Neural crest cell (in vitro differentiated cells): ENCODE measurements around the gene GK. TPM values are rescaled to one million over a fixed set of nuclear protein-coding genes. Genes with fewer than 3 reads are reported as not detected.

Source experiments
- DNase-seq: peaks from one replicate; pipeline ENCODE4 v3.0.0; 2021; ENCODE audit warnings: low read depth, mixed read lengths, low spot score
- H3K27ac Mint-ChIP-seq: one replicate; pipeline ENCODE4 v1.8.0; 2021; ENCODE audit warnings: mild to moderate bottlenecking, mixed read lengths; ENCODE audit not compliant: unreplicated experiment
- H3K27me3 Mint-ChIP-seq: 2 replicates; pipeline ENCODE4 v1.8.0; 2021; ENCODE audit warnings: low read depth, mild to moderate bottlenecking, mixed read lengths
- H3K36me3 Mint-ChIP-seq: 2 replicates; pipeline ENCODE4 v1.8.0; 2021; ENCODE audit warnings: low read depth, mild to moderate bottlenecking, mixed read lengths
- H3K4me1 Mint-ChIP-seq: 2 replicates; pipeline ENCODE4 v1.8.0; 2021; ENCODE audit warnings: mixed read lengths
- H3K4me3 Mint-ChIP-seq: one replicate; pipeline ENCODE4 v1.8.0; 2021; ENCODE audit warnings: mild to moderate bottlenecking, mixed read lengths
- H3K9me3 Mint-ChIP-seq: 2 replicates; pipeline ENCODE4 v1.8.0; 2021; ENCODE audit warnings: mixed read lengths
- long read RNA-seq: library from polyadenylated mRNA; unstranded; transcript quantifications from one replicate; pipeline ENCODE4 v2.0.0, GENCODE V29; 2020
- total RNA-seq: library from RNA; stranded (reverse); gene quantifications from 2 replicates; pipeline ENCODE4 v1.2.1, GENCODE V29; 2021
- TF ChIP-seq, protein P1 (sequence below): fragments of 200-600 bp; sonication (generic); conservative IDR thresholded peaks from 2 replicates; pipeline ENCODE4 v1.5.0; 2021; ENCODE audit warnings: antibody characterized with exemption, mild to moderate bottlenecking

The GK gene
- total RNA-seq, result 16.9 and 17.3 TPM in 2 replicates
- long read RNA-seq, partial matches to known transcripts, result 7 of 13 reads
- long read RNA-seq, other reads (novel, unspliced or antisense), result 4 of 13 reads

DNA sequence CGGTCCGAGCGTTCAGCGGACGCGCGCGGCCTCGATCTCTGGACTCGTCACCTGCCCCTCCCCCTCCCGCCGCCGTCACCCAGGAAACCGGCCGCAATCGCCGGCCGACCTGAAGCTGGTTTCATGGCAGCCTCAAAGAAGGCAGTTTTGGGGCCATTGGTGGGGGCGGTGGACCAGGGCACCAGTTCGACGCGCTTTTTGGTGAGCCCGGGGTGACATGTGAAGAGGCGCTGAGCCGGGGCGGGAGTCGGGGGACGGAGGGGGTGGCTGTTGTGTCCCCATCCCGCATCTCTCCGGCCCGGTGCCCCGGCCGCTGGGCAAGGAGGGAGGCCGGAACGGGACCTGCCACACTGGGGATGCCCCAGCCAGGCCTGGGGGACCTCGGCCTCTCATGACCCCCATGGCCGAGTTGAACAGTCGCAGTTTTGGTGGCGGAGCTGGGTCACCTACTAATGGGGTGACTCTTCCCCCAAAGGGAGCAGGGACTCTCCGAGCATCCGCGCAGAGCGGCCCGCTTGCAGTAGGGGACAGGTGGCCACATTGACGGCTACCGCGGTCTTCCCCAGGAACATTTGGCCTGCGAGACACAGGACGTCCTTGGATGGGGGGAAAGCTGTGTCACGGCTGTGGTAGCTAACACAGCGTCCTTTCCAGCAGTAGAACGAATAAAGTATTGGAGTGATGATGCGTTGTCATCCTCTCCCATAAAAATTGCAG, at the start of gene GK:
GK (plus strand) TSS at position 9 of the 717 bp plus-strand sequence; CDS start at position 124, 115 bp downstream.
- H3K27me3 Mint-ChIP-seq, result no peaks in the 10 kb centered on the region
- H3K36me3 Mint-ChIP-seq, result no peaks in the 10 kb centered on the region
- peak within 1 kb of the TSS; percentile 91 for H3K4me3 Mint-ChIP-seq
- DNase-seq, result no peak
- peaks cover 25% of the 10 kb centered on the region for H3K4me1 Mint-ChIP-seq
- H3K27ac Mint-ChIP-seq, result peak within 1 kb of the TSS; percentile 97
- TF ChIP-seq, protein P1, sequence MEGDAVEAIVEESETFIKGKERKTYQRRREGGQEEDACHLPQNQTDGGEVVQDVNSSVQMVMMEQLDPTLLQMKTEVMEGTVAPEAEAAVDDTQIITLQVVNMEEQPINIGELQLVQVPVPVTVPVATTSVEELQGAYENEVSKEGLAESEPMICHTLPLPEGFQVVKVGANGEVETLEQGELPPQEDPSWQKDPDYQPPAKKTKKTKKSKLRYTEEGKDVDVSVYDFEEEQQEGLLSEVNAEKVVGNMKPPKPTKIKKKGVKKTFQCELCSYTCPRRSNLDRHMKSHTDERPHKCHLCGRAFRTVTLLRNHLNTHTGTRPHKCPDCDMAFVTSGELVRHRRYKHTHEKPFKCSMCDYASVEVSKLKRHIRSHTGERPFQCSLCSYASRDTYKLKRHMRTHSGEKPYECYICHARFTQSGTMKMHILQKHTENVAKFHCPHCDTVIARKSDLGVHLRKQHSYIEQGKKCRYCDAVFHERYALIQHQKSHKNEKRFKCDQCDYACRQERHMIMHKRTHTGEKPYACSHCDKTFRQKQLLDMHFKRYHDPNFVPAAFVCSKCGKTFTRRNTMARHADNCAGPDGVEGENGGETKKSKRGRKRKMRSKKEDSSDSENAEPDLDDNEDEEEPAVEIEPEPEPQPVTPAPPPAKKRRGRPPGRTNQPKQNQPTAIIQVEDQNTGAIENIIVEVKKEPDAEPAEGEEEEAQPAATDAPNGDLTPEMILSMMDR, result no peak
- H3K9me3 Mint-ChIP-seq, result no peaks in the 10 kb centered on the region

DNA sequence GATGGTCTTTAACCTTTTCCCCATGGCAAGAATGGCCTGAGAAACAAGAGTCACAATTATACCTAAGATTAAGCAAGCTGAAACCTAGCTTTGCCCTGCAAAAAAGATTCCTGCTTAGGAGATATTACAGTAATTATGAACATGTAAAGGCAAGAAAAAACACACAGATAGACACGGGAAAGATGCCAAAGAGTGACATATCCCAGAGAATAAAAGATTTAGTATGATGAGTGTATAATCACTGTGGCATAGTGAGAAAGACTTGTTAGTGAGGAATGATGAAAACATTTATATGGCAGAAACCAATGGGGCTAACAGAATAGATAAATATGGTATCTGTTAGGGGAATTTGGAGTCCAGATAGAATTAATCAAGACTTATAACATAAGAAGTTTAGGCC, 46.1 kb upstream of the GK start:
- Mint-ChIP-seq H3K9me3 (peaks cover 6% of the 10 kb centered on the region), H3K4me3 (no peak overlapping the region), H3K27ac (no peak overlapping the region), H3K27me3 (no peaks in the 10 kb centered on the region), H3K4me1 (no peaks in the 10 kb centered on the region), H3K36me3 (peaks cover 2% of the 10 kb centered on the region)
- no peak for DNase-seq
- TF ChIP-seq, protein P1, result no peak

DNA sequence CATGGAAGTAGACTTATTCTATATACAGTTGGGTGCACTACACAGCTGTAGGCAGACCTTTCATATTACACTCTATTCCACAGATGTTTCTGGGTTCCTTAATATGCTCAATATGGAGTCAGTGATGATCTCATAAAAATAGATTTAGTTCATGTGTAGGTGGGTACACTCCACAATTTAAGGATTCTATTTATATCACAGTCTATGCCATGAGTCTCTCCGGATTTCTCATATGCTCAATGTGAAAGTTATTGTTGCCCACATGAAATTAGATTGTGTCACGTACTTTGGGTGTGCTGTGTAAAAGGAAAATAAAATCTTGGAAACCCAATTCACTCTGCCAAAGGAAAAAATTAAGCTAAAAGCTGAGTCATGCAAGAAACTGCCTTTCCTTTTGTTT, 43.2 kb upstream of the GK start:
- Mint-ChIP-seq H3K4me3 (no peak overlapping the region), H3K4me1 (peaks cover 5% of the 10 kb centered on the region), H3K9me3 (no peaks in the 10 kb centered on the region), H3K27me3 (no peaks in the 10 kb centered on the region), H3K36me3 (no peaks in the 10 kb centered on the region), H3K27ac (no peak overlapping the region)
- TF ChIP-seq, protein P1, result no peak
- DNase-seq, result no peak

DNA sequence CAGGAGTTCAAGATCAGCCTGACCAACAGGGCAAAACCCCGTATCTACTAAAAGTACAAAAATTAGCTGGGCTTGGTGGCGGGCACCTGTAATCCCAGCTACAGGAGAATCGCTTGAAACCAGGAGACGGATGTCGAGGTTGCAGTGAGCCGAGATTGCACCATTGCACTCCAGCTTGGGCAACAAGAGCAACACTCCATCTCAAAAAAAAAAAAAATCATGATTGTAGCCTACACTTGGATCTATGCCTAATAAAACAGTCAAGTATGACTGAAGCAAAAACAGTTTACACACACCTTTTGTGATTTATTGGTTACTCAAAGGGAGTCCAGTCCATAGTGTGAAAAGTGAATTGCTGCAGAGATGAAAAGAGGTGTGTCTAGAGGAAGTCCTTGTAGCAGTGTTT, 41.0 kb upstream of the GK start:
- peaks cover 7% of the 10 kb centered on the region for H3K9me3 Mint-ChIP-seq
- H3K27me3 Mint-ChIP-seq, result no peaks in the 10 kb centered on the region
- H3K36me3 Mint-ChIP-seq, result no peaks in the 10 kb centered on the region
- H3K4me3 Mint-ChIP-seq, result no peak overlapping the region
- H3K27ac Mint-ChIP-seq, result no peak overlapping the region
- TF ChIP-seq, protein P1, result no peak
- no peak for DNase-seq
- H3K4me1 Mint-ChIP-seq, result peaks cover 5% of the 10 kb centered on the region

DNA sequence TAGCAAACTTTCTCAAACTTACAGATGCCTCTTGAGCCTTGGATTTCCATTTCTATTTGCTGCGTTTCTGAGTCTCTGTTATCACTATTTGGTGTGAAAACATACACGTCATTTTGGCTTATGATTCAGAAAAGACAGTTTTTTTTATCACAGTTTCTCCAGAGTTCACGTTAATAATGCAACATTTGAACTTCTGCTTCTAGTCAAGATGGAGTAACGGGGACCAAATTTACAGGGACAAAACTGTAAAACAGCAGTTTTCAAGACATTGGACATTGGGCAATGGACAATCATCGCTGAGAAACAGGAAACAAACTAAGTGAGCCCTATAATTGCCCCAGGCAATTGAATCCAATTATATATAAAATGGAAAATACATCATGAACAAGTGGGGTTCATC, 39.5 kb upstream of the GK start:
- TF ChIP-seq, protein P1, result no peak
- Mint-ChIP-seq H3K36me3 (no peaks in the 10 kb centered on the region), H3K9me3 (peaks cover 7% of the 10 kb centered on the region), H3K27me3 (no peaks in the 10 kb centered on the region), H3K4me3 (no peak overlapping the region), H3K27ac (no peak overlapping the region), H3K4me1 (peaks cover 5% of the 10 kb centered on the region)
- no peak for DNase-seq
